Astrocyte of the spinal cord (primary cell): ENCODE data around the gene HSD11B1L.

Source experiments
- DNase-seq: peaks from one replicate; pipeline ENCODE4 v3.0.0; 2011; ENCODE audit warnings: low read depth, low spot score
- H3K4me3 ChIP-seq: 2 replicates; pipeline ENCODE4 v1.5.1; 2011; ENCODE audit warnings: low read depth, mild to moderate bottlenecking, low read length, moderate library complexity
- CTCF ChIP-seq: IDR thresholded peaks from 2 replicates; pipeline ENCODE4 v1.5.1; 2012; ENCODE audit warnings: low read depth, mild to moderate bottlenecking, low read length, inconsistent platforms
- in situ Hi-C: cut with HindIII; loops from 2 replicates; pipeline ENCODE4 v1.10.0; 2017; ENCODE audit warnings: low sequenced_read_pairs

HSD11B1L gene

GRCh38 chr19:5665781-5666513 is 14.9 kb upstream of the HSD11B1L start:
- peak; percentile 65 for DNase-seq
- peak; percentile 28 for TF ChIP-seq CTCF
- in situ Hi-C loops = no loop called here
- H3K4me3 ChIP-seq = no peak overlapping the region

DNA sequence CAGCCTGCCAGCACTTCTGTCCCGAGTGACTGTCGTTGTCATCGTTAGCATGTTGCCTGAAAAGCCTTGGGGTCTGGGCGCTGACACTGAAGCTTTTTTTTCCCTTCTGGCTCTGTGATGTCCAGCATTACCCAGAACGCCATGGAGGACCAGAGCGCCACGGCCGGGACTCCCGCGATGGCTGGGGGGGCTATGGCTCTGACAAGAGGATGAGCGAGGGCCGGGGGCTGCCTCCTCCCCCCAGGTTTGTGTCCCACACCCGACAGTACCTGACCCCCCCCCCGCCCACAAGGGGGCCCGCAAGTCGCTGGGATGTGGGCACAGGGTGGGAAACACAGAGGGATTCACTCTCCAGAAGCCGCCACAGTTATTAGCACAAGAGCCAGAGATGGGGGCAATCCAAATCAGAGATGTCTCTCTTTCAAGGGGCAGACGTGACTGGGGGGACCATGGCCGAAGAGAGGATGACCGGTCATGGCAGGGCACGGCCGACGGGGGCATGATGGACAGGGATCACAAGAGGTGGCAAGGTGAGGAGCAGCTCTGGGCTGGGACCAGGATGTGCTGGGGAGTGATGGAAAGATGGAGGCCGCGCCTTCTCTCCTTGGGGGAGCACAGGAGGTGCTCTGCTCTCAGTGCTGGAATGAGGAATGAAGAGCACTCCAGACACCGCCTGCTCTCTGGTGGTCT is 13.8 kb upstream of the HSD11B1L start:
- in situ Hi-C loops = no loop called here
- H3K4me3 ChIP-seq = no peak overlapping the region
- no peak for TF ChIP-seq CTCF
- DNase-seq = no peak

DNA sequence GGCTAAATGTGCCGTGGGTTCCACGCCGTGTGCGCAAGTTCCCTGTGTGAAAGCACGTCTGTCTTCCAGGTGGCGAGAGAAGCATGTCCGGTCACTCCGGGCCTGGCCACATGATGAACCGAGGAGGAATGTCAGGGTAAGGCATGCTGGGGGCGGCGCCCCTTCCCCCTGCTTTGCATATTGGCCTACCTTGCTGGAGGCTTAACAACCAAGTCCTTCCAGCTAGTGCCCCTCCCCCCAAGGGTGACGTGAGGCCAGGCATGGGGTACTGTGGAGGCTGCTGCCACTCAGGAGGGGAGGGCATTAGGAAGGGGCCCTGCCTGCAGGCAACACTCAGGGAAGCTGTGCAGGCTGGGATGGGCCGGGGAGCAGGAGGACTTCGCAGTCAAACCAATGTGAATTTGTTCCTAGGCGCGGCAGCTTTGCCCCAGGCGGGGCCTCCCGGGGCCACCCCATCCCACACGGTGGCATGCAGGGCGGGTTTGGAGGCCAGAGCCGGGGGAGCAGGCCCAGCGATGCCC is 13.0 kb upstream of the HSD11B1L start:
- TF ChIP-seq CTCF = no peak
- in situ Hi-C loops = no loop called here
- no peak overlapping the region for H3K4me3 ChIP-seq
- DNase-seq = no peak

- DNase-seq = no peak
- no peak overlapping the region for H3K4me3 ChIP-seq
- no peak for TF ChIP-seq CTCF
- in situ Hi-C loops = no loop called here
Measured at GRCh38 chr19:5669212-5669611, 11.6 kb upstream of the HSD11B1L start.

DNA sequence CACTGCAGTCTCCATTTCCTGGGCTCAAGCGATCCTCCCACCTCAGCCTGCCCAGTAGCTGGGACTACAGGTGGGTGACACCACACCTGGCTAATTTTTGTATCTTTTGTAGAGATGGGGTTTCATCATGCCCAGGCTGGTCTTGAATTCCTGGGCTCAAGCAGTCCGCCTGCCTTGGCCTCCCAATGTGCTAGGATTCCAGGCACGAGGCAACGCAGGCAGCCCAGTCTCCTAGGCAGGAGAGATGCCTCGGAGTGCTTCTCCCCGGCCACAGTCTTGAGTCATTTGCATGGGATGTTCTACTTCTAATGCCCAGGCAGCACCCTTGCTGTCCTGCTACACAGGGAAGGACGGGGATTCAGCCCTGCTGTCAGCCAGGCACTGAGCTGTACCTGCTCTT is 9.2 kb upstream of the HSD11B1L start:
- TF ChIP-seq CTCF = no peak
- H3K4me3 ChIP-seq = no peak overlapping the region
- in situ Hi-C loops = no loop called here
- DNase-seq = no peak

GRCh38 chr19:5672708-5673459 is 7.9 kb upstream of the HSD11B1L start:
- no peak for DNase-seq
- in situ Hi-C loops = no loop called here
- no peak for TF ChIP-seq CTCF
- no peak overlapping the region for H3K4me3 ChIP-seq
